GM12864 (cell line): ENCODE data around the gene PCED1A.

Experiments used
- DNase-seq: peaks from one replicate; pipeline ENCODE4 v3.0.0-alpha.2; 2011; ENCODE audit warnings: low read depth
- H3K4me3 ChIP-seq: 2 replicates; pipeline ENCODE4 v1.5.1; 2011; ENCODE audit warnings: mild to moderate bottlenecking, low read depth, low read length, control low read depth
- CTCF ChIP-seq: IDR thresholded peaks from 2 replicates; pipeline ENCODE4 v1.5.1; 2011; ENCODE audit warnings: low read depth, mild to moderate bottlenecking, moderate library complexity, low read length, control low read depth, inconsistent platforms; ENCODE audit errors: missing control alignments

PCED1A gene

GRCh38 chr20:2817891-2818595 lies 22.4 kb downstream of the PCED1A start:
- TF ChIP-seq CTCF = no peak
- no peak overlapping the region for H3K4me3 ChIP-seq
- DNase-seq = no peak

- no peak for TF ChIP-seq CTCF
- no peak overlapping the region for H3K4me3 ChIP-seq
- DNase-seq = no peak
These were observed 23.1 kb downstream of the PCED1A start for GRCh38 chr20:2817341-2817726.

GRCh38 chr20:2816583-2817340 lies 23.7 kb downstream of the PCED1A start:
- DNase-seq = no peak
- TF ChIP-seq CTCF = no peak
- no peak overlapping the region for H3K4me3 ChIP-seq

- no peak for DNase-seq
- no peak within 1 kb of the TSS for H3K4me3 ChIP-seq
- TF ChIP-seq CTCF = no peak
These were observed 24.3 kb downstream of the PCED1A start, which contains the start of gene TMEM239 for GRCh38 chr20:2816030-2816582. TMEM239 (plus strand) TSS chr20:2816364; CDS start chr20:2816555, 191 bp downstream.

GRCh38 chr20:2815242-2815900 lies 25.1 kb downstream of the PCED1A start:
- no peak for TF ChIP-seq CTCF

GRCh38 chr20:2814587-2815051 lies 25.8 kb downstream of the PCED1A start, which contains the start of gene C20orf141:
C20orf141 (plus strand) TSS chr20:2814987; CDS start chr20:2815185, 198 bp downstream.
- DNase-seq = no peak
- no peak within 1 kb of the TSS for H3K4me3 ChIP-seq
- TF ChIP-seq CTCF = no peak

More at GRCh38 chr20:2815242-2815900, 25.1 kb downstream of the PCED1A start:
- no peak for DNase-seq
- no peak overlapping the region for H3K4me3 ChIP-seq
